SW480 (cell line): ENCODE data around the gene ADAMTSL2.

Experiments used
- DNase-seq: peaks from one replicate; pipeline ENCODE4 v3.0.0-alpha.2; 2016; ENCODE audit warnings: low spot score

Gene ADAMTSL2

DNA sequence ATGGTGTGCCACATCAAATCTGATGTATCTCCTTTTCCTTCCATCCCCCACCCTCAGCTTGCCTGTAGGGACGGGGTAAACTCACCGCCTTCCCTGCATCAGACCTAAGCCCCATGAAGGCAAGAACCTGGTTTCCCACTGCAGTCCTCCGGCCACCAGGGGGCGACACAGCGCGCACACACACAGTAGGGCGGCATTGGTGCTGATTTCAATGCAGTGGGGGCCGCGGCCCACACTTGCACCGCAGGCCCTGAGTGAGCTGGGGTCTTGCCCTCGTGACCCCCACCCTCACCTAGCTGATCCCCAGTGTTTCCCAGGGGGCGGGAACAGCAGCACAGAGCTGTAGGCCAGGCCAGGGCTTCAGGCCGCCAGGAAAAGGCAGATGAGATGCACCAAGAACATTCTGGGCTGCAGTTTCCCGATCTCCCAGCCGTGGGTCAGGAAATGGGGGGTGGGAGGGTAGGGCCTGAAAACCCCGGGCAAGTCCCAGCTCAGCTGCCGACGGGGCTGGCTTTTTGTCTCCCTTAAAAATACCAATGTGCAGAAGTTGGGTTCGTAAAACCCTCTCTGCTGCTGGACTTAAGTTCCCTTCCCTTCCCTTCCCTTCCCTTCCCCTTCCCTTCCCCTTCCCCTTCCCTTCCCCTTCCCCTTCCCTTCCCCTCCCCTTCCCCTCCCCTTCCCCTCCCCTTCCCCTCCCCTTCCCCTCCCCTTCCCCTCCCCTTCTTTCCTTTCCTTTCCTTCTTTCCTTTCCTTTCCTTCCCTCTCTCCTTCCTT, 55.1 kb downstream of the ADAMTSL2 start:
- no peak for DNase-seq

DNA sequence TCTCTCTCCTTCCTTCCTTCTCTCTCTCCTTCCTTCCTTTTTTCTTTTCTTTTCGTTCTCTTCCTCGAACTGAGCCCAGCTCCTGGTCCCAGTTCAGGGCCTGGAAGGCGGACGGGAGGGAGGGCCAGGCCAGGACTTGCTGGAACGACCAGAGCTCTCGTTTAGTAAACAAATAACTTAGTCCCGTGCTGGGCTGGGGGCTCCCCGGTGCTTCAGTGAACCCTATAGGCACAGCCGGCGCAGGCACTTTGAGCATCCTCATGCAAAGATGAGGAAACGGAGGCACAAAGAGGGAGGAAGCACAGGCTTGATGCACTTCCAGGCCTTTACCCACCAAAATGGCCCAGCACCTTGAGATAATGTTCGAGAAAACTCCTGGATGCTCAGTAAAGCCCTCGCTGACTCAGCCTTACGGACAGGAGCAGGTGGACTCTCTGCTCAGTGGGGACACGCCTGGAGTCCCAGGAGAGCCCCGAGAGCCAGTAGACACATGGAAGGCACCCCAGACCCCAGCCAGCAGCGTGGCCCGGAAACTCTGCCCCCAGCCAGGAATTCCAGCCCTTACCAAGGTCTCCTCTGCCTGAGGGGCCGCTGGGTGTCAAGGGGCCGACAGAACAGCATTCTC, 55.8 kb downstream of the ADAMTSL2 start:
- no peak for DNase-seq

GRCh38 chr9:133591116-133591910, 56.8 kb downstream of the ADAMTSL2 start:
- DNase-seq, result no peak

GRCh38 chr9:133591985-133592384, 57.5 kb downstream of the ADAMTSL2 start:
- peak; percentile 36 for DNase-seq

DNA sequence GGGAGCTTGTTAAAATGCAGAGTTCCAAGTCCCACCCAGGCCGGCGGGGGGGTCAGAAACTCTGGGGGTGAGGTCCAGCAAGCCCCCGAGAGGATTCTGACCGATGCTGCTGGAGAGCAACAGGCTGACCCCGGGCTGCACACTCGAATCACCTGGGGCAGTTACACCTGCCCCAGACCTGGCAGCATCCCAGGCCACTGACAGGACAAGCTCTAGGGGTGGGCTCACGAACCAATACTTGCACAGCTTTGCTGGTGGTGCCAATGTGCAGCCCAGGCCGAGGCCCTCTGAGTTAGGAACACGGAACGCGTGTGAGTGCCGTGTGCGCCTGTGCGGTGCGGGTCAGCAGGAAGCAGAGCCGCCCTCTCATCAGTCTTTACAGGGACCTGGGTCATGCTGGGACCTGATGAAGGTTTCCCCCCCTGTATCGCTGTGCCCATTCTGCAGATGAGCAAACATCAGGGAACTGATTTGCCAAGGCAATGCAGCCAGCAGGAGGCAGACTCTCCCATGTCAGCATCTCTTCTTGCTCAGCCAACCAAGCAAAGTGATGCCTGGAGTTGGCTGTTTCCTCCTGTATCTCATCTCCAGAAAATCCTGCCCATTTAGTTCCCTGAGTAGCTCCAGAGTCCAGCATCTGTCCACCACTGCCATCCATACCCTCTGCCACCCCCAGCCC, 58.4 kb downstream of the ADAMTSL2 start:
- no peak for DNase-seq

DNA sequence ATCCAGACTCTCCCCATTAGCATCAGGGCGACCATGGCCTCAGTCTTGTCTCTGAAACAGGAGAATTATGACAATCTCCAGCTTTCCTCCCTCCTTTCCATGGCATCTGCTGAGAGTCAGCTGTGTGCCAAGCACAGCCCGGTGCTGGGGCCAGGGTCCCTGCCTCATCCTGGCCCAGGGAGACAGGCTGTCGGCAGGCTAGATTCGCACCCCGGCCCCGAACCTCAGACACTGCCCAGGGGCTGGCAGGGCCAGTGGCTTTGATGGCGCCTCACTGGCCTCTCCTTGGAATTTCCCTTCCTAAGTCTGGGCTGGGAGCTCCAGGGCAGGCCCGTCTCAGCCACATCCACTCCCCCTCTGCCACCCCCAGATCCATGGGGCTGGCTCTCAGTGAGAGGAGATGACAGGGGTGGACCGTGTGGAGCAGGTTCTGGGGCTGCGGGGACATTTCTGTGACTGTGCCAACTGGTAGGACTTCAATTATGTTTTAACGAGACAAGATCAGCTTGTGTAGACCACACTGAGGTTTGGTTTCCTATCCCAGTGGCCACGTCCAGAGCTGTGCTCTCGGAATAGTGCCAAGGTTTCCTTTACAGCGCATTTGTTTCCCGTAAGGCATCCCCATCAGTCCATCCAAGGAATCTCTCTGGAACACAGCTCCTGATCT, 59.2 kb downstream of the ADAMTSL2 start:
- no peak for DNase-seq

DNA sequence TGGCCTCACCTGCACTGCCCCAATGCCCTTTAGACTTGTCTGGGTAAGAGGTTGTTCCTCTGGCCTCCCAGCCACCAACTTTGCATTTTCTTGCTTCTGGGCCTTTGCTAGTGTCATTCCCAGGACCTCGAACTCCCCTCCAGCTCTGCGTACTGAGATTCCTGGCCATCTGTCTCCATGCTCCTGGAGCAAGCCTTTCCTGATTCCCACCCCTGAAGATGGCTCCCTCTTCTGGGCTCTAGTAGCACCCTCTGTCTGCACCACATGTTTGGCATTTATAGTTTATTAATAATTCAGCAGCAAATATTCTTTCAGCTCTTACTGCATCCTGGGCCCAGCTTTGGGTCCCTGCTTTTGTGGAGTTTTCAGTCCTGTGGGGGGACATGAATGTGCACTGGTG, 59.8 kb downstream of the ADAMTSL2 start:
- DNase-seq, result no peak

DNA sequence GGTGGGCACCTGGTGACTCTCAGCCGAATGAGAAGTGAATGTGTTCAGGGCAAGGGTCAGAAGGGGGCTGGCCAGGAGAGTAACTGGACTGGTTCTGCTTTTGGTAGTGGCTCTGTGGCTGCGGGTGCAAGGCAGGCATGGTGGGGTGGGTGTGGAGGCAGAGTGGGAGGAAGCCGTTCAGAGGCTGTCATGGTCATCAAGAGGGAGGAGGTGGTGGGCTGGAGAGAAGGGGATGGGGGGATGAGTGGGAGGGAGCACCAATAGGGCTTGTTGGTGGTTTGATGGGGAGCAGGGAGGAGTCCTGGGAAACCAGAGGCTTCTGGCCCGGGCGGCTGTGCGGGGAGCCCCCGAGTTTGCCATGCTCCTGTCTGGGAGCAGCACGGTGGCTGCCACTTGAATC, 61.4 kb downstream of the ADAMTSL2 start:
- no peak for DNase-seq

DNA sequence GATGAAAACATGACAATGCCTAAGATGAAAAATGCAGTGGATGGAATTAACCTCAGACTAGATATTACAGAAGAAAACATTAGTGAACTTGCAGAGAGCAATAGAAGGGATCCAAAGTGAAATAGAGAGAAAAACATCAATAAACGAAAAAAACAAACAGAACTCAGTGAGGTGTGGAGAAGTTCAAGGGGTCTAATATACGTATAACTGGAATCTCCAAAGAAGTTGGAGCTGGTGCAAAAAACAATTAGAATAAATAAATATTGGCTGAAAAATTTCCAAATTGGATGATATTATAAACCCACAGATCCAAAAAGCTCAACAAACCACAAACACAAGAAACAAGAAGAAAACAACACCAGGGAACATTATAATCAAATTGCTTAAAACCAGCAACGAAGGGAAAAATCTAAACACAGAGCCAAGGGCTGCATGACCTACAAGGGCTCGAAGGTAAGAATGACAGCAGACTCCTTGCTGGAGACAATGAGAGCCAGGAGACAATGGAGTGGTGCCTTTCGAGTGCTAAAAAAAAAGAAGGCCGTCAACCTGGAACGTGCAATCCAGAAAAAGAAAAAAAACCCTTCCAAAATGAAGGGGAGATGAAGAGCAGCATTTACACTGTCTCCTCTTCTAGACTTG, 62.9 kb downstream of the ADAMTSL2 start:
- DNase-seq, result peak; percentile 50

GRCh38 chr9:133598978-133599377, 64.5 kb downstream of the ADAMTSL2 start:
- no peak for DNase-seq

- DNase-seq, result no peak
Observed at GRCh38 chr9:133599470-133600173, 65.1 kb downstream of the ADAMTSL2 start.

- no peak for DNase-seq
Observed at GRCh38 chr9:133600739-133601138, 66.2 kb downstream of the ADAMTSL2 start.

DNA sequence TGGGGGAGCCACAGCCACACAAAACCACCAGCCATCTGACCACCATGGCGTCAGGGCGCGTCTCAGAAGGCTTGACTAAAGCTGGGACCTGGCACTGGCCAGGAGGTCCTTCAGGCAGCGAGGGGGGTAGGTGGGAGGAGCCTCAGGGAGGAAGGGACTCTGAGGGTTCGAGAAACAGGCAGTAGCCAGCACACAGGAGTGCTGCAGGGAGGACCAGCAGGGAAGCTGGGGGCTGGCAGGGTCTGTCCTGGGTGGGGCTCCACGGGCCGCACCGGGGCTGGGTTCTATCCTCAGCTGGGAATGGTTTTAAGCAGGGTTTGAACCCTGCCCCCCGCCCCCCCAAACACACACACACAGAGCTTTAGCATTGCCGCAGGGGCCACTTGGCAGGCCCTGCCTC, 67.2 kb downstream of the ADAMTSL2 start:
- DNase-seq, result no peak

GRCh38 chr9:133602277-133602676, 67.8 kb downstream of the ADAMTSL2 start:
- no peak for DNase-seq

DNA sequence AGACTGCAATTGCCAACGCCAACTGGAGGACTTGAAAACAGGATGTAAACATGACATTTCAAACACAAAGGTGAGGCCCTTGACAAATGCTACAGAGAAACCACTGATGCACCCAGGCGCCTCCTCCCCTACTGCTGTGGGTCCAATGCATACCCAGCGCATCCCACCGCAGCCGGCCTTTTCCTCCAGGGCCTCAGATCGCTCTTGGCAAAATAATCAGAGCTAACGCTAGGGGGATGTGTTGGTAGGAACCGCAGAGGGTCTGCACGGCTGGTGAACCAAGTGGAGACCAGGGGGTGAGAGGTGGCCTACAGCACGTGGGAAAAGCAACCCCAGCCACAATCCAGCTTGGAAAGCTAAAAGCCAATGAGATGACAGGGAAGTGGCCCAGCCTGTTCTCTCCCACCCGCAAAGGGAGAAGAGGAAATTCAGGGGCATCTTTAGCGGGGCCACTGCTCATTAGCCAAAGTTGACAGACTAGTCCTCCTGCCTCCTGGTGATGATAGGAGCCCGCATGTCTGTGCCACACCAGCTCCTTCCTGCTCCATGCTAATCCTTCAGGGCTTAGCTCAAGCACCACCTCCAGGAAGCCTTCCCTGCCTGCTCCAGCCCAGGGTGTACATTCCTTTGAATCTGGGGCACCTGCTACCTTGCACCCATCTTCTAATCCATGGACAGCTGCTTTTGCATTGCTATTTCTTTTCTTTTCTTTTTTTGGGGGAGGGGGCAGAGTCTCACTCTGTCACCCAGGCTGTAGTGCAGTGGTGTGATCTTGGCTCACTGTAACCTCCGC, 68.8 kb downstream of the ADAMTSL2 start:
- DNase-seq, result no peak

DNA sequence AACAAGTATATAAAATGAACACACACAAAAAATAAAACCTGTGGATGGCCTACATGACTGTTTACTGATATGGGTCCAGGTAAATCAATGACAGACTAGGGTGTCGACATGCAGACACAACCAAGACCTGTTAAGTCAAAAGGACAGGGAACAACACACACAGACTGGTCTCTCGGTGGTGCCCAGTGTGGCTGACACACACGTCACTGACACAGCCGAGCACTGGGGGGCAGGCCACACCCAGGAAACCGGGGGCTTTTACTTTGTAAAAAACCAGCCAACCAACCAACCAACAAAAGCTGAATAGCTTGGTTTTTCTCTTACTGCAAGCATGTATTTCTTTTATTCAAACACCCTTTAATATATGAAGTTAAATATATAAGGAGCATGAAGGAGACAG, 69.7 kb downstream of the ADAMTSL2 start:
- DNase-seq, result peak; percentile 45

DNA sequence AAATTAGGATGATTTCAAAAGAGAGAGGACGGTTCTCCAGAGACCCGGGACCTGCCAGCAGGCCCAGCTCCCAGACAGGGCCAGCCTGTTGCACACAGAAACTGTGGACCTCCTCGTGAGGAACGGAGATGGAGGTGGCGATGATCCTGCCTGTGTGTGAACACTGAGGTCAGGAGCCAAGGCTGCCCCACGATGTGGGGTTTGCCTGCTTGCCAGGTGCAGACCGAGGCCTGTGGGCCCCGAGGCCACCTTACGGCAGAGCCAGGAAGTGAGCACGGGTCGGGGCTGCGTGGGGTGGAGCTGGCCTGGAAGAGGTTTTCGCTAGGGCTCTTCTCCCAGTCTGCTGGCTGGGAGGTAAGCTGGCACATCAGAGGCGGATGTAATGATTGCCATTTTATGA, 70.4 kb downstream of the ADAMTSL2 start:
- DNase-seq, result no peak

DNA sequence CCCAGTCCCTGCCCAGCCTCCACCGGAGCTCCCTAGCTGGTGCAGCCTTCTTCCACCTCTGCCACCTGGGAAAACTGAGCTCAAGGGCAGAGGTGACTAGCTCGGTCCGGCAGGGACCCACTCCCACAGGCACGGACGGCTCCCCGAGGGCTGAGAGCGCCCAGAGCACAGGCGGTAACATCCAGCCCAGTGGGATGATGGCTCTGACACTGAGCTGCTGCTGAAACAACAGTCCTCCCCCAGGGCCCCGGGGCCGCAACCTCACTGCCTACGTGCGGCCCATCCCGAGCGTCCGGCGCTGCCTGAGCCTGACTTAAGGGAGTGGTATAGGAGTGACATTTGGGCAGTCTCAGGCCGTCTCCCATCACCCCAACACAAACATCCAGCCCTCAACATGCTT, 70.9 kb downstream of the ADAMTSL2 start:
- no peak for DNase-seq

DNA sequence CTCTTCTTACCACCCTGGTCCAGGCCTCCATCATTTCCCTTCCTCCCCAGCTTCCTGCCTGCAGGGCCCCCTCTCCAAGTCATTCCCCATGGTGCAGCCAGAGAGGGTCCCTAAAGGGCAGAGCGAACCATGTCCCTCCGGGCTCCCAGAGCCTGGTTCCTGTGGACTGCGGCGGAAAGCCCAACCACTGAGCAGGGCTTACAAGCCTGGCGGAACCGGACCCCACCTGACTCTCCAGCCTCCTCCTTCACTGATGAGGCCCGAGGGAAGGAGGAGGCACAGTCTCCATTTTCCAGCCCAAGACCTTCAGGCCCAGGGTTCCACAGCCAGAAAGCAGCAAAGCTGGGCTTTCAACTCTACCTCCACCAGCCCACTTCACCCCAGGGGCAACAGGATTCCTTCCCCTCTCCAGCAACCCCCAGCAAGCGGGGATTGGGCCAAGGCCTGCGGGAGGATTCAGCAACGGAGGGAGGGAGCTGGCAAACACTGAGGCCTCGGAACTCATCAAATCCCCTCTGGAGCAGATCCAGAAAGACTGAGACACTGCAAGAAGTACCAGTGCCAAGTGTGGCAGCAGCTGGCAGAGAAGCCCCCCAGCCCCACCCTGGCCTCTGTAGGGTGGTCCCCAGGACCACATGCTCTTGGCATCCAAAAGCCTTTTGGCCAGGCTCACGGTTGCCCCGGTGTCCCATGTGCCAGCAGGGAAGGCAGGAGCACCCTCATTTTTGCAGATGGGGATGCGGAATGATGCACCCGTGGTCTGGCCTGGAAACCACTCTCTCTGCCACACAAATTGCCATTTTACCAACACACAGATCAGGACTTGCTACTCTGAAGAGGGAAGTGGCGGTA, 71.6 kb downstream of the ADAMTSL2 start:
- DNase-seq, result no peak
